MCF 10A (cell line): Measurements from ENCODE around the gene DAO. TPM values are rescaled to one million over a fixed set of nuclear protein-coding genes. Genes with fewer than 3 reads are reported as not detected.

ENCODE experiments used
- BruUV-seq: library from RNA; stranded (reverse); fragments of 400-500 nt; replicated peaks from 2 replicates; lab custom pipeline; 2021; lab: Mats Ljungman, UMichigan
- CTCF ChIA-PET: fragments of 300-600 bp; sonication (Branson Sonifier 250); formaldehyde crosslinking; extraction: SDS; loops from one replicate; lab custom pipeline; 2021; ENCODE audit warnings: antibody characterized with exemption, inconsistent platforms; lab: Yijun Ruan, JAX
- POLR2A ChIA-PET: fragments of 300-600, 350-650 bp; sonication (Branson Sonifier 250); formaldehyde crosslinking; extraction: SDS; loops from one replicate; lab custom pipeline; 2020; ENCODE audit warnings: antibody characterized with exemption, inconsistent platforms; lab: Yijun Ruan, JAX
- DNase-seq: peaks from one replicate; pipeline ENCODE4 v3.0.0-alpha.2; 2018; ENCODE audit not compliant: unreplicated experiment
- H3K27ac Mint-ChIP-seq: one replicate; pipeline ENCODE4 v1.8.0; 2022; ENCODE audit warnings: mild to moderate bottlenecking, low read depth, mixed read lengths; ENCODE audit not compliant: unreplicated experiment
- H3K27me3 Mint-ChIP-seq: one replicate; pipeline ENCODE4 v1.8.0; 2022; ENCODE audit warnings: mixed read lengths; ENCODE audit not compliant: insufficient read depth, unreplicated experiment
- H3K36me3 Mint-ChIP-seq: one replicate; pipeline ENCODE4 v1.8.0; 2022; ENCODE audit warnings: mild to moderate bottlenecking, moderate library complexity, mixed read lengths; ENCODE audit not compliant: insufficient read depth, unreplicated experiment
- H3K4me1 Mint-ChIP-seq: one replicate; pipeline ENCODE4 v1.8.0; 2022; ENCODE audit warnings: mixed read lengths; ENCODE audit not compliant: insufficient read depth, unreplicated experiment
- H3K4me3 Mint-ChIP-seq: one replicate; pipeline ENCODE4 v1.8.0; 2022; ENCODE audit warnings: mild to moderate bottlenecking, moderate library complexity, mixed read lengths; ENCODE audit not compliant: unreplicated experiment
- H3K9me3 Mint-ChIP-seq: one replicate; pipeline ENCODE4 v1.8.0; 2022; ENCODE audit warnings: mixed read lengths; ENCODE audit not compliant: unreplicated experiment
- CTCF ChIP-seq: fragments of 200-600 bp; IDR thresholded peaks from one replicate; pipeline ENCODE4 v1.8.0; 2022; ENCODE audit warnings: antibody characterized with exemption, mild to moderate bottlenecking; ENCODE audit not compliant: unreplicated experiment
- intact Hi-C: fragments of 100-400 bp; cut with micrococcal nuclease; formaldehyde crosslinking; loops from 2 replicates; pipeline ENCODE4 v1.14.1; 2022
- total RNA-seq: library from RNA; stranded (reverse); gene quantifications from 2 replicates; pipeline ENCODE4 v1.2.3, GENCODE V29; 2022

The DAO gene
- total RNA-seq, 1 experiment from 2014 or later: not detected

- H3K27me3 Mint-ChIP-seq: no peaks in the 10 kb centered on the region
- TF ChIP-seq CTCF: no peak
- peaks cover 51% of the 10 kb centered on the region for H3K4me1 Mint-ChIP-seq
- H3K36me3 Mint-ChIP-seq: peaks cover 21% of the 10 kb centered on the region
- peak overlapping the region; percentile 54 for H3K4me3 Mint-ChIP-seq
- POLR2A ChIA-PET: interaction anchor here (0.6 to 2.4 kb wide), 9 partner anchors 9 to 272 kb away, joined by 3 to 11 read pairs (median 6); partner anchors contain the start of genes SART3 and SSH1
- DNase-seq: peak; percentile 45
- no peaks in the 10 kb centered on the region for H3K9me3 Mint-ChIP-seq
- no TSS peak for BruUV-seq
- H3K27ac Mint-ChIP-seq: peak overlapping the region; percentile 83
- CTCF ChIA-PET: interaction anchor here (0.6 to 1.9 kb wide), 8 partner anchors 9 to 255 kb away, joined by 3 to 8 read pairs (median 4); no protein-coding TSS in a partner anchor
- intact Hi-C loops: no loop called here
Measured at GRCh38 chr12:108832730-108833354, 47.0 kb upstream of the DAO start.

- Mint-ChIP-seq H3K4me1 (peaks cover 53% of the 10 kb centered on the region), H3K9me3 (no peaks in the 10 kb centered on the region), H3K27me3 (no peaks in the 10 kb centered on the region), H3K4me3 (peak overlapping the region; percentile 54), H3K27ac (peak overlapping the region; percentile 83), H3K36me3 (peaks cover 23% of the 10 kb centered on the region)
- DNase-seq: peak; percentile 75
- no peak for TF ChIP-seq CTCF
- CTCF ChIA-PET: interaction anchor here (1.3 to 1.9 kb wide), 5 partner anchors 10 to 30 kb away, joined by 3 to 8 read pairs (median 4); no protein-coding TSS in a partner anchor
- intact Hi-C loops: no loop called here
- POLR2A ChIA-PET: interaction anchor here (1.1 to 2.4 kb wide), 8 partner anchors 10 to 273 kb away, joined by 3 to 11 read pairs (median 6); partner anchors contain the start of genes SART3 and SSH1
- TSS peak; percentile 71 for BruUV-seq
Measured at GRCh38 chr12:108833355-108833733, 46.5 kb upstream of the DAO start.

GRCh38 chr12:108833757-108834472 is 46.0 kb upstream of the DAO start:
- peaks cover 53% of the 10 kb centered on the region for H3K4me1 Mint-ChIP-seq
- no peak for TF ChIP-seq CTCF
- peak overlapping the region; percentile 83 for H3K27ac Mint-ChIP-seq
- H3K27me3 Mint-ChIP-seq: no peaks in the 10 kb centered on the region
- peak overlapping the region; percentile 54 for H3K4me3 Mint-ChIP-seq
- H3K9me3 Mint-ChIP-seq: no peaks in the 10 kb centered on the region
- ChIA-PET POLR2A (interaction anchor here (1.1 to 2.4 kb wide), 6 partner anchors 10 to 274 kb away, joined by 3 to 10 read pairs (median 4); partner anchors contain the start of genes SART3 and SSH1), CTCF (interaction anchor here (0.5 to 1.9 kb wide), 7 partner anchors 10 to 1157 kb away, joined by 3 to 8 read pairs (median 4); no protein-coding TSS in a partner anchor)
- BruUV-seq: no TSS peak
- peak; percentile 60 for DNase-seq
- intact Hi-C loops: no loop called here
- peaks cover 19% of the 10 kb centered on the region for H3K36me3 Mint-ChIP-seq
